SK-N-SH treated with all-trans-retinoic acid at 6 μM for 48 hours (cell line): ENCODE data around the gene RASSF4.

ENCODE experiments used
- ATAC-seq: fragments of 200-7000 bp; cut with Tn5 transposase; 3 replicates; pipeline ENCODE4 v1.9.1; 2020; ENCODE audit warnings: mild to moderate bottlenecking, moderate library complexity
- ARNTL ChIP-seq: fragments of 450-650 bp; formaldehyde crosslinking; IDR thresholded peaks from 2 replicates; pipeline ENCODE4 v1.5.0; 2020; ENCODE audit warnings: low read depth, mild to moderate bottlenecking, moderate library complexity, borderline replicate concordance
- BACH2 ChIP-seq: fragments of 250-450 bp; sonication (Bioruptor Pico); IDR thresholded peaks from 2 replicates; pipeline ENCODE4 v1.9.0; 2021; ENCODE audit warnings: mild to moderate bottlenecking, borderline replicate concordance
- CSDC2 ChIP-seq: fragments of 250-450 bp; sonication (Bioruptor Pico); IDR thresholded peaks from 2 replicates; pipeline ENCODE4 v1.5.0; 2020; ENCODE audit warnings: mild to moderate bottlenecking, moderate library complexity
- CSRNP3 ChIP-seq: fragments of 250-450 bp; sonication (Bioruptor Pico); IDR thresholded peaks from 2 replicates; pipeline ENCODE4 v1.5.1; 2021; ENCODE audit warnings: mild to moderate bottlenecking, moderate library complexity
- ESRRG ChIP-seq: fragments of 250-450 bp; sonication (Bioruptor Pico); IDR thresholded peaks from 2 replicates; pipeline ENCODE4 v1.6.1; 2021; ENCODE audit warnings: mild to moderate bottlenecking
- ISL1 ChIP-seq: fragments of 250-450 bp; sonication (Bioruptor Pico); IDR thresholded peaks from 2 replicates; pipeline ENCODE4 v2.1.2; 2022; ENCODE audit warnings: mild to moderate bottlenecking, moderate library complexity
- PPARA ChIP-seq: fragments of 250-450 bp; sonication (Bioruptor Pico); IDR thresholded peaks from 2 replicates; pipeline ENCODE4 v1.5.0; 2020; ENCODE audit warnings: mild to moderate bottlenecking, borderline replicate concordance
- RARB ChIP-seq: fragments of 250-450 bp; sonication (Bioruptor Pico); IDR thresholded peaks from 2 replicates; pipeline ENCODE4 v1.8.0; 2021; ENCODE audit warnings: mild to moderate bottlenecking, moderate library complexity
- SNAI2 ChIP-seq: fragments of 250-450 bp; sonication (Bioruptor Pico); IDR thresholded peaks from 2 replicates; pipeline ENCODE4 v1.5.0; 2020; ENCODE audit warnings: mild to moderate bottlenecking, moderate library complexity
- TOX ChIP-seq: fragments of 250-450 bp; sonication (Bioruptor Pico); IDR thresholded peaks from 2 replicates; pipeline ENCODE4 v1.8.0; 2021; ENCODE audit warnings: mild to moderate bottlenecking, moderate library complexity, borderline replicate concordance
- ZC3H10 ChIP-seq: fragments of 250-450 bp; sonication (Bioruptor Pico); IDR thresholded peaks from 2 replicates; pipeline ENCODE4 v1.5.1; 2021; ENCODE audit warnings: mild to moderate bottlenecking, moderate library complexity
- ZFP30 ChIP-seq: fragments of 450-650 bp; formaldehyde crosslinking; IDR thresholded peaks from 2 replicates; pipeline ENCODE4 v1.5.0; 2022; ENCODE audit warnings: mild to moderate bottlenecking, moderate library complexity
- ZNF565 ChIP-seq: fragments of 450-650 bp; formaldehyde crosslinking; conservative IDR thresholded peaks from 2 replicates; pipeline ENCODE4 v1.5.0; 2020; ENCODE audit warnings: low read depth, mild to moderate bottlenecking, moderate library complexity
- ZNF70 ChIP-seq: fragments of 450-650 bp; formaldehyde crosslinking; IDR thresholded peaks from 2 replicates; pipeline ENCODE4 v1.5.0; 2020; ENCODE audit warnings: mild to moderate bottlenecking, moderate library complexity
- ZNF8 ChIP-seq: fragments of 450-650 bp; formaldehyde crosslinking; IDR thresholded peaks from 2 replicates; pipeline ENCODE4 v1.5.0; 2020; ENCODE audit warnings: mild to moderate bottlenecking, moderate library complexity
- TF ChIP-seq, protein P1 (sequence below): fragments of 250-450 bp; sonication (Bioruptor Pico); IDR thresholded peaks from 2 replicates; pipeline ENCODE4 v1.8.0; 2021; ENCODE audit warnings: low read depth, mild to moderate bottlenecking, moderate library complexity, borderline replicate concordance
- TF ChIP-seq, protein P2 (sequence below): fragments of 250-450 bp; sonication (Bioruptor Pico); IDR thresholded peaks from 2 replicates; pipeline ENCODE4 v1.5.1; 2020; ENCODE audit warnings: low read depth, mild to moderate bottlenecking, moderate library complexity
- TF ChIP-seq, protein P3 (sequence below): fragments of 250-450 bp; sonication (Bioruptor Pico); IDR thresholded peaks from 2 replicates; pipeline ENCODE4 v1.8.0; 2020; ENCODE audit warnings: mild to moderate bottlenecking, moderate library complexity, borderline replicate concordance
- TF ChIP-seq, protein P4 (sequence below): fragments of 250-450 bp; sonication (Bioruptor Pico); IDR thresholded peaks from 2 replicates; pipeline ENCODE4 v1.5.0; 2020; ENCODE audit warnings: mild to moderate bottlenecking, moderate library complexity

Gene RASSF4

DNA sequence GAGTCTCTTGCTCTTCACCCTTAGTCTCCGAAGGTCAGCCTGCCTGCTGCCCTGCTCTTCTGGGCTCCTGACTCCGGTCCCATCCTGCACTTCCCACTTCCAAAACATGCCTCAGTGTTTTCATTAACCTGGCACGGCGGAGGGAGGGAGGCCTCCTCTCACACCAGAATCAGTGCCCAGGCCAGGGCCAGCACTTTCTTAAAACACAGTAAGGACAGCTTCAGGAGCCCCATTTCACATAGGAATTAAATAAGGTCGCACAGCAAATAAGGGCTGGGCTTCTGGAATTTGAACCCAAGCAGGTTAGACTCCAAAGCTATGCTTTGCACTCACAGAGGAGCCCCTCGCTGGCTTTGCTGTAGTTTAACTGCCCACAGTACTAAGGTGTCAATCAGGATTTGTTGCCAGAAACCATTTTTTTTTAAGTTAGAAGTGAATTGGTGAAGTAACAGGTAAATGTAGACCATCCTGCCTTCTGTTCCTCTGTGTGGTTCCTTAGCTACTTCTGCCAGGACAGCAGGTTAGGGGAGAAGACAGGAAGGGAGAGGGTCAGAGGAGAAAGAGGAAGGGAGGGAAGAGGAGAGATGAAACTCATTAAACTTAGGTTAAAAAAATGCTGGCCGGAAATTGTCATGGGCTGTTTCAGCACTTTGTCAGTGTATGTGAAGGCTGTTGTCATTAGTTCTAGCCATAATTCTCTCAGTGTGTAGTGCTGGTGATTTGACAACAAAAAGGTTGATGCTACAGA is 1.1 kb downstream of the RASSF4 start:
- TF ChIP-seq, protein P1, sequence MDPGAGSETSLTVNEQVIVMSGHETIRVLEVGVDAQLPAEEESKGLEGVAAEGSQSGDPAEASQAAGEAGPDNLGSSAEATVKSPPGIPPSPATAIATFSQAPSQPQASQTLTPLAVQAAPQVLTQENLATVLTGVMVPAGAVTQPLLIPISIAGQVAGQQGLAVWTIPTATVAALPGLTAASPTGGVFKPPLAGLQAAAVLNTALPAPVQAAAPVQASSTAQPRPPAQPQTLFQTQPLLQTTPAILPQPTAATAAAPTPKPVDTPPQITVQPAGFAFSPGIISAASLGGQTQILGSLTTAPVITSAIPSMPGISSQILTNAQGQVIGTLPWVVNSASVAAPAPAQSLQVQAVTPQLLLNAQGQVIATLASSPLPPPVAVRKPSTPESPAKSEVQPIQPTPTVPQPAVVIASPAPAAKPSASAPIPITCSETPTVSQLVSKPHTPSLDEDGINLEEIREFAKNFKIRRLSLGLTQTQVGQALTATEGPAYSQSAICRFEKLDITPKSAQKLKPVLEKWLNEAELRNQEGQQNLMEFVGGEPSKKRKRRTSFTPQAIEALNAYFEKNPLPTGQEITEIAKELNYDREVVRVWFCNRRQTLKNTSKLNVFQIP = no peak
- TF ChIP-seq ZC3H10 (CRISPR knock-in tag) = no peak
- TF ChIP-seq ISL1 = no peak
- TF ChIP-seq, protein P2, sequence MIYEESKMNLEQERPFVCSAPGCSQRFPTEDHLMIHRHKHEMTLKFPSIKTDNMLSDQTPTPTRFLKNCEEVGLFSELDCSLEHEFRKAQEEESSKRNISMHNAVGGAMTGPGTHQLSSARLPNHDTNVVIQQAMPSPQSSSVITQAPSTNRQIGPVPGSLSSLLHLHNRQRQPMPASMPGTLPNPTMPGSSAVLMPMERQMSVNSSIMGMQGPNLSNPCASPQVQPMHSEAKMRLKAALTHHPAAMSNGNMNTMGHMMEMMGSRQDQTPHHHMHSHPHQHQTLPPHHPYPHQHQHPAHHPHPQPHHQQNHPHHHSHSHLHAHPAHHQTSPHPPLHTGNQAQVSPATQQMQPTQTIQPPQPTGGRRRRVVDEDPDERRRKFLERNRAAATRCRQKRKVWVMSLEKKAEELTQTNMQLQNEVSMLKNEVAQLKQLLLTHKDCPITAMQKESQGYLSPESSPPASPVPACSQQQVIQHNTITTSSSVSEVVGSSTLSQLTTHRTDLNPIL (CRISPR knock-in tag) = no peak
- TF ChIP-seq ZFP30 (CRISPR knock-in tag) = no peak
- TF ChIP-seq ESRRG = no peak
- TF ChIP-seq ZNF8 (CRISPR knock-in tag) = no peak
- TF ChIP-seq, protein P3, sequence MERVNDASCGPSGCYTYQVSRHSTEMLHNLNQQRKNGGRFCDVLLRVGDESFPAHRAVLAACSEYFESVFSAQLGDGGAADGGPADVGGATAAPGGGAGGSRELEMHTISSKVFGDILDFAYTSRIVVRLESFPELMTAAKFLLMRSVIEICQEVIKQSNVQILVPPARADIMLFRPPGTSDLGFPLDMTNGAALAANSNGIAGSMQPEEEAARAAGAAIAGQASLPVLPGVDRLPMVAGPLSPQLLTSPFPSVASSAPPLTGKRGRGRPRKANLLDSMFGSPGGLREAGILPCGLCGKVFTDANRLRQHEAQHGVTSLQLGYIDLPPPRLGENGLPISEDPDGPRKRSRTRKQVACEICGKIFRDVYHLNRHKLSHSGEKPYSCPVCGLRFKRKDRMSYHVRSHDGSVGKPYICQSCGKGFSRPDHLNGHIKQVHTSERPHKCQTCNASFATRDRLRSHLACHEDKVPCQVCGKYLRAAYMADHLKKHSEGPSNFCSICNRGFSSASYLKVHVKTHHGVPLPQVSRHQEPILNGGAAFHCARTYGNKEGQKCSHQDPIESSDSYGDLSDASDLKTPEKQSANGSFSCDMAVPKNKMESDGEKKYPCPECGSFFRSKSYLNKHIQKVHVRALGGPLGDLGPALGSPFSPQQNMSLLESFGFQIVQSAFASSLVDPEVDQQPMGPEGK (CRISPR knock-in tag) = no peak
- no peak for TF ChIP-seq ZNF565 (CRISPR knock-in tag)
- no peak for TF ChIP-seq SNAI2 (CRISPR knock-in tag)
- ATAC-seq = no peak

- ATAC-seq = no peak
- TF ChIP-seq CSDC2 (CRISPR knock-in tag) = no peak
- no peak for TF ChIP-seq TOX (CRISPR knock-in tag)
- no peak for TF ChIP-seq PPARA (CRISPR knock-in tag)
- no peak for TF ChIP-seq ESRRG
- TF ChIP-seq, protein P3 (CRISPR knock-in tag) = no peak
- no peak for TF ChIP-seq ZNF8 (CRISPR knock-in tag)
- no peak for TF ChIP-seq CSRNP3 (CRISPR knock-in tag)
- no peak for TF ChIP-seq ARNTL (CRISPR knock-in tag)
- TF ChIP-seq, protein P1 = no peak
- no peak for TF ChIP-seq RARB (CRISPR knock-in tag)
- TF ChIP-seq ZNF70 (CRISPR knock-in tag) = no peak
- TF ChIP-seq, protein P4, sequence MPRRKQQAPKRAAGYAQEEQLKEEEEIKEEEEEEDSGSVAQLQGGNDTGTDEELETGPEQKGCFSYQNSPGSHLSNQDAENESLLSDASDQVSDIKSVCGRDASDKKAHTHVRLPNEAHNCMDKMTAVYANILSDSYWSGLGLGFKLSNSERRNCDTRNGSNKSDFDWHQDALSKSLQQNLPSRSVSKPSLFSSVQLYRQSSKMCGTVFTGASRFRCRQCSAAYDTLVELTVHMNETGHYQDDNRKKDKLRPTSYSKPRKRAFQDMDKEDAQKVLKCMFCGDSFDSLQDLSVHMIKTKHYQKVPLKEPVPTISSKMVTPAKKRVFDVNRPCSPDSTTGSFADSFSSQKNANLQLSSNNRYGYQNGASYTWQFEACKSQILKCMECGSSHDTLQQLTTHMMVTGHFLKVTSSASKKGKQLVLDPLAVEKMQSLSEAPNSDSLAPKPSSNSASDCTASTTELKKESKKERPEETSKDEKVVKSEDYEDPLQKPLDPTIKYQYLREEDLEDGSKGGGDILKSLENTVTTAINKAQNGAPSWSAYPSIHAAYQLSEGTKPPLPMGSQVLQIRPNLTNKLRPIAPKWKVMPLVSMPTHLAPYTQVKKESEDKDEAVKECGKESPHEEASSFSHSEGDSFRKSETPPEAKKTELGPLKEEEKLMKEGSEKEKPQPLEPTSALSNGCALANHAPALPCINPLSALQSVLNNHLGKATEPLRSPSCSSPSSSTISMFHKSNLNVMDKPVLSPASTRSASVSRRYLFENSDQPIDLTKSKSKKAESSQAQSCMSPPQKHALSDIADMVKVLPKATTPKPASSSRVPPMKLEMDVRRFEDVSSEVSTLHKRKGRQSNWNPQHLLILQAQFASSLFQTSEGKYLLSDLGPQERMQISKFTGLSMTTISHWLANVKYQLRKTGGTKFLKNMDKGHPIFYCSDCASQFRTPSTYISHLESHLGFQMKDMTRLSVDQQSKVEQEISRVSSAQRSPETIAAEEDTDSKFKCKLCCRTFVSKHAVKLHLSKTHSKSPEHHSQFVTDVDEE (CRISPR knock-in tag) = no peak
- TF ChIP-seq BACH2 (CRISPR knock-in tag) = no peak
- no peak for TF ChIP-seq ZC3H10 (CRISPR knock-in tag)
- TF ChIP-seq ISL1 = no peak
- TF ChIP-seq SNAI2 (CRISPR knock-in tag) = no peak
- TF ChIP-seq, protein P2 (CRISPR knock-in tag) = no peak
Measured at GRCh38 chr10:44961230-44961571, 1.6 kb downstream of the RASSF4 start.
